ENCODE measurements around the gene PPCS.

PPCS gene

DNA sequence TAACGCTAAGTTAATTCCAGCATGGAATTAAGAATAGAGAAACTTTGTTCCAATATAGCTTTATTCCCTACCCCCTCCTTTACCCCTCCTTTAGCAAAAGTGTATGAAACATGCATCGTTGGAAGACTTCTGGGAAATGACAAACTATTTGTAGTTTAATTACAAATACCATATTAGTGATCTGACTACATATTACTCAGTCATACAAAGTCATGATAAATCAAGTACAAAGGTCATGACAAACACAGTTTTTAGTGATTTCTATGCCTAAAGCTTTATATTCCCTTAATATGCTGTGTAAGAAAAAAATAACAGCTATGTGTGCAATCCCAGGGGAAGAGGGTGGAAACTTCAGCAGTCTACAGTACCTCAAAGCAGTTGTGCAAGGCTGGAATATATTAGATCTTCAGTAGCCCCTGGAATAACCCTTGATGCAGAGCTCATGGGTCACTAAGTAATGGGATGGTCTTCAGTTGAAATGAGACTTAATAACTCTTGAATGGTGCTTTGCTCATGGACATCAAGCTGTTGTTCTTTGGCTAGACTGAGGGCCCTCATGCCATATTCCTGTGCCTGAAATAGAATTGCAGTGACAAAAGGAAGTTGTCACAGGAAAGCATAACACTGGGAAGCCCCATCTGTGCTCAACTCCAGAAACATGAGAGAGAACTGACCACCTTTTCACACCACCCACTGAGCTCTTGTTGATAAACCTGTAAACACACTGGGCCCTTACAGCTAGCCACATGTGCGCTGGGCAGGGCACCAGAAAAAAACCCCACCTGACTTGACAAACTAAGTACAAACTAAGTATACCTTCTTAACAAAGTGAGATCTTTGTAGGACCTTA, 25.8 kb upstream of the PPCS start:
- Histone ChIP-seq H3K36me3 (ENCODE audit: insufficient read depth) (no peaks in the 10 kb centered on the region), H3K79me2 (ENCODE audit: insufficient read depth, low read depth) (no peaks in the 10 kb centered on the region), H3K27me3 (ENCODE audit: insufficient read depth, low read depth) (no peaks in the 10 kb centered on the region), H2AFZ (ENCODE audit: low read depth) (no peak overlapping the region), H3K4me1 (ENCODE audit: low read depth, poor library complexity, severe bottlenecking) (no peaks in the 10 kb centered on the region), H3K4me3 (IDR thresholded peaks at IDR 0.05; ENCODE audit: insufficient read depth, low read depth, low read length) (no peak overlapping the region), H4K20me1 (ENCODE audit: insufficient read depth) (no peaks in the 10 kb centered on the region), H3K27ac (no peak overlapping the region), H3K9ac (no peak overlapping the region), H3K4me2 (no peak overlapping the region)
- TF ChIP-seq, protein P1, sequence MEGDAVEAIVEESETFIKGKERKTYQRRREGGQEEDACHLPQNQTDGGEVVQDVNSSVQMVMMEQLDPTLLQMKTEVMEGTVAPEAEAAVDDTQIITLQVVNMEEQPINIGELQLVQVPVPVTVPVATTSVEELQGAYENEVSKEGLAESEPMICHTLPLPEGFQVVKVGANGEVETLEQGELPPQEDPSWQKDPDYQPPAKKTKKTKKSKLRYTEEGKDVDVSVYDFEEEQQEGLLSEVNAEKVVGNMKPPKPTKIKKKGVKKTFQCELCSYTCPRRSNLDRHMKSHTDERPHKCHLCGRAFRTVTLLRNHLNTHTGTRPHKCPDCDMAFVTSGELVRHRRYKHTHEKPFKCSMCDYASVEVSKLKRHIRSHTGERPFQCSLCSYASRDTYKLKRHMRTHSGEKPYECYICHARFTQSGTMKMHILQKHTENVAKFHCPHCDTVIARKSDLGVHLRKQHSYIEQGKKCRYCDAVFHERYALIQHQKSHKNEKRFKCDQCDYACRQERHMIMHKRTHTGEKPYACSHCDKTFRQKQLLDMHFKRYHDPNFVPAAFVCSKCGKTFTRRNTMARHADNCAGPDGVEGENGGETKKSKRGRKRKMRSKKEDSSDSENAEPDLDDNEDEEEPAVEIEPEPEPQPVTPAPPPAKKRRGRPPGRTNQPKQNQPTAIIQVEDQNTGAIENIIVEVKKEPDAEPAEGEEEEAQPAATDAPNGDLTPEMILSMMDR (conservative IDR thresholded peaks at IDR 0.05; ENCODE audit: low read depth, low read length), result no peak

DNA sequence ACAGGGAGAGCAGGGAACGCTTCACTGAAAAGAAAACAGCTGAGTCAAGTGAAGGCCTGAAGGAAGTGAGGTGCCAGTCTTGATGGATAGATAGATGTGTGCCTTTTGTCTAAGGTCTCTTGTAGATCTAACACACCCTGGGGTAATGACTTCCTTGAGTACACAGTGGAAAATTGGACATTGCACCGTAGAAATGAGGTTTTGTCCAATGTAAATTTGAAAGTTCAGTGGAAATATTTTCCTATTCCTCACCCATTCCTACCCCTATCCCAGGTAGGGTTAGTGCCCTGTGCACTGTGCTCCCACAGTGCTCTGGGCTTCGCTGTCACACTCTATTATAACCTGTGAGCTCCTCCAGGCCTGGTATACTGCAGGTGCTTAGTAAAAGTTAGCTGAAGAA, 24.8 kb upstream of the PPCS start:
- Histone ChIP-seq H3K4me2 (no peak overlapping the region), H3K27ac (no peak overlapping the region), H2AFZ (ENCODE audit: low read depth) (no peak overlapping the region), H3K27me3 (ENCODE audit: insufficient read depth, low read depth) (no peaks in the 10 kb centered on the region), H3K9ac (no peak overlapping the region), H4K20me1 (ENCODE audit: insufficient read depth) (no peaks in the 10 kb centered on the region), H3K36me3 (ENCODE audit: insufficient read depth) (no peaks in the 10 kb centered on the region), H3K79me2 (ENCODE audit: insufficient read depth, low read depth) (no peaks in the 10 kb centered on the region), H3K4me3 (IDR thresholded peaks at IDR 0.05; ENCODE audit: insufficient read depth, low read depth, low read length) (no peak overlapping the region), H3K4me1 (ENCODE audit: low read depth, poor library complexity, severe bottlenecking) (no peaks in the 10 kb centered on the region)
- TF ChIP-seq, protein P1 (conservative IDR thresholded peaks at IDR 0.05; ENCODE audit: low read depth, low read length), result no peak

DNA sequence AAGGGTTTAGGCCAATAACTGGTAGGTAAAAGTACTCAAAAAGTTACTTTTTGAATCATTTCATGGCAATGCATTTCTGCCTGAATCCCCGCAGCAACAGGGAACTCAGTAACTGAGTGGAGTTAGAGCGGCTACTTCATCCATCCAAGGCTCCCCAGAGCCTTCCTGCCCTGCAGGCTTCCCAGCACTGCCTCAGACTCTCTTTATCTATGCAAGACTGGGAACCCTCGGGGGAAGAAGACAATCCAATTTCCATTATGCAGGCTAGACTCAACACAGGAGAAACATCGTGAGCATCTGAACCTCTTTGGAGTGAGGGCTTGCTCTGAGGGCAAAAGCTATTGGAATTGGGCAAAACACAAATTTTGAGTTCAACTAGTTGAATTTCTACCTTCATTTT, 23.6 kb upstream of the PPCS start:
- Histone ChIP-seq H3K4me3 (IDR thresholded peaks at IDR 0.05; ENCODE audit: insufficient read depth, low read depth, low read length) (no peak overlapping the region), H3K36me3 (ENCODE audit: insufficient read depth) (no peaks in the 10 kb centered on the region), H3K4me1 (ENCODE audit: low read depth, poor library complexity, severe bottlenecking) (no peaks in the 10 kb centered on the region), H3K4me2 (no peak overlapping the region), H3K79me2 (ENCODE audit: insufficient read depth, low read depth) (no peaks in the 10 kb centered on the region), H4K20me1 (ENCODE audit: insufficient read depth) (no peaks in the 10 kb centered on the region), H3K9ac (no peak overlapping the region), H3K27ac (no peak overlapping the region), H2AFZ (ENCODE audit: low read depth) (no peak overlapping the region), H3K27me3 (ENCODE audit: insufficient read depth, low read depth) (no peaks in the 10 kb centered on the region)
- TF ChIP-seq, protein P1 (conservative IDR thresholded peaks at IDR 0.05; ENCODE audit: low read depth, low read length), result no peak

DNA sequence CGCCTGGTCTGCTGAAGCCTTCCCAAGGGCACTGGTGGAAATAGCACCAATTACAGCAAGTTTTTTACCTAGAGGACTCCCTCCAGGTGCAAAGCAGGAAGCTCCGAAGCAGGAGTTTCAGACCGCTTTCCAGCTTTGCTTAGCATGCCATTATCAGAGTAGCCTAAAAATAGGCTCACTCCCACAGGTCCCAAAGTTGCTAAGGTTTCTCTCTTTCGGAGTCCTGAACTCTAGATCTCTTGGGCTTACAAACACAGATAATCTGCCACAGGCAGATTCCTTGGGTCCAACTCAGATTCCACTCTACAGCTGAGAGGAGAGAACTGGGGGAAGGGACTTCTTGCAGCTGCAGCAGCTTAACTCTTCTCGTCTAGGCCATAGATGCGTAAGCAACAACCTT, 23.0 kb upstream of the PPCS start:
- Histone ChIP-seq H4K20me1 (ENCODE audit: insufficient read depth) (no peaks in the 10 kb centered on the region), H3K4me1 (ENCODE audit: low read depth, poor library complexity, severe bottlenecking) (no peaks in the 10 kb centered on the region), H3K9ac (no peak overlapping the region), H3K79me2 (ENCODE audit: insufficient read depth, low read depth) (no peaks in the 10 kb centered on the region), H2AFZ (ENCODE audit: low read depth) (no peak overlapping the region), H3K4me2 (no peak overlapping the region), H3K27ac (no peak overlapping the region), H3K4me3 (IDR thresholded peaks at IDR 0.05; ENCODE audit: insufficient read depth, low read depth, low read length) (no peak overlapping the region), H3K36me3 (ENCODE audit: insufficient read depth) (no peaks in the 10 kb centered on the region), H3K27me3 (ENCODE audit: insufficient read depth, low read depth) (no peaks in the 10 kb centered on the region)
- TF ChIP-seq, protein P1 (conservative IDR thresholded peaks at IDR 0.05; ENCODE audit: low read depth, low read length), result no peak
